Measurements from ENCODE around the gene PRPSAP2.

The PRPSAP2 gene

DNA sequence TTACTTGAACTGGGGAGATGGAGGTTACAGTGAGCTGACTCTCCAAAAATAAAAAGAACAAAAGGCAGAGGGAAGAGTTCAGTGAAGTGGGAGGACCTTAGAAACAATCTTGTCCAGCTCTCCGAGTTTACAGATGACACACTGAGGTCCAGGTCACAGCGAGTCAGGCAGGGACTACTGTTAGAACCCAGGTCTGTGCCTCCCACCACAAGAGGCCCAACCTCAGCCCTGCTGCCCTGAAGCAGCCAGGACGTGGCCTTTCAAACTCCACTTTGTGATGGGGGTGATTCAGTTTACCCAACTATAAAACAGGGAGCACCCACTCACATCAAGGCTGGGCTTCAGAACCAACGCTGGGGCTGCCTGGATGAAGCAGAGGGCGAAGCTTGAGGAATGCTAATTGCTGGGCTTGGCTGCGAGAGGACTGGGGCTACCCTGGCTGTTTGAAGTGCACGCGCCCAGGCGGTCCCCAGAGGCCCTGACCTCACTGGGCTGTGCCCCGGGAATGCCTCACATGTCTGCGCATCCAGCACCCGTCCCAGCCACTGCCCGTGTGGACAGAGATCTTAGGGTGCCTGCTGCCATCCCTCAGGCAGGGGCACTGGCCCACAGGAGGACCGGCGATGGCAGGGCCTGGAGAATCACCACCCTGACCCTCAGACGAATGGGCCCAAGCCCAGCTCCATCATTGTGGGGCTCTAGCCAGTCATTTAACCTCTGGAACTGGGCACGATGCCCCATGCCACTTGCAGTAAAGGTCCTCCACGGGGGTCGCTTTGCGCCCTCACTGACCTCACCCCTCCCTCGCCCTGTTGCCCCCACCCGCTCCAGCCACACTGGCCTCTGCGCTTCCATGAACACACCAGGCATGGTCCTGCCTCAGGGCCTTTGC, 105.4 kb downstream of the PRPSAP2 start:
- no peak for FAIRE-seq

DNA sequence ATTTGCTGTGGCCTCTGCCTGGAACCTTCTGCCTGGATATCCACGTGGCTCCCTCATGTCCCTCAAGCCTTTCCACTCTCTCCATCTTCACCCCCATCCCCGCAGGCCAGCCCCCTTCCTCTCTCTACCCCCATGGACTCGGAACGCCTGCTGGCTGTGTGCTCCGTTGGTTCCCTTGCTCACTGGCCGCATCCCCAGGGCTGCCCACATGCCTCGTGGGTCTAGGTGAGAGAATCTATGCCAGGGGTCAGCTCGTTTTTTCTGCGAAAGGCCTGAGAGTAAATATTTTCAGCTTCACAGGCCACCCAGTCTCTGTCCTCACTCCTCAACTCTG, 106.1 kb downstream of the PRPSAP2 start:
- FAIRE-seq, result no peak

GRCh38 chr17:18964550-18964949, 106.6 kb downstream of the PRPSAP2 start:
- FAIRE-seq, result no peak

DNA sequence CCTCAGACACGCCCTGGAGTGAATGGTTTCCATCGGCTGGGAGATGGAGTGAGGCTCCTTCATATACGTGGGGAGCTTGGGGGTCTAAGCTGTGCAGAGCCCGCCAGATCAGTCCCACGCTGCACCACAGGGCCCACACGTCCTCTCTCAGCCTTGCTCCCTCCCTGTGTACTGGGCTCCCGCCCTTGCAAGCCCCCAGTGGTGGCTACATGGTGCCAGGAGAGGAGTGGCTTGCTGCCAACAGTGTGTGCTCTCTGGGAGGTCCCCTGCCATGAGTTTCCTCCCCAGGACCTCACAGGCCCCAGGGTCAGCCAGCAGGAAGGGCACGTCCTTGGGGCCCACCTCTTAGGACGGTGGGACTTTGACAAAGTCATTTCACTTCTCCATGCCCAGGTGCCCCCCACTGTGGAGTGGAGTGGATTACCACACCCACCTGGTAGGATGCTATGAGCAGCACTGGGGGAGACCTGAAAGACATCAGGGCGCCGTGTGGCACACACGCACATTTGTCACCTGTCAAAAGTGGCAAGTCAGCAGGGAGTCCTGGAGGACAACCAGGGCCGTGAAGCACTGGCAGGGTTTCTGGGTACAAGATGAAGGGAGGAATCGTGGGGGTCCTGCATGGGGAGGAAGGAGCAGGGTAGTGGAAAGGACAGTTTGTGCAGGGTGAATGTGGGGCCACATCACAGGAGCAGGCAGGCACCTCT, 107.8 kb downstream of the PRPSAP2 start:
- no peak for FAIRE-seq

DNA sequence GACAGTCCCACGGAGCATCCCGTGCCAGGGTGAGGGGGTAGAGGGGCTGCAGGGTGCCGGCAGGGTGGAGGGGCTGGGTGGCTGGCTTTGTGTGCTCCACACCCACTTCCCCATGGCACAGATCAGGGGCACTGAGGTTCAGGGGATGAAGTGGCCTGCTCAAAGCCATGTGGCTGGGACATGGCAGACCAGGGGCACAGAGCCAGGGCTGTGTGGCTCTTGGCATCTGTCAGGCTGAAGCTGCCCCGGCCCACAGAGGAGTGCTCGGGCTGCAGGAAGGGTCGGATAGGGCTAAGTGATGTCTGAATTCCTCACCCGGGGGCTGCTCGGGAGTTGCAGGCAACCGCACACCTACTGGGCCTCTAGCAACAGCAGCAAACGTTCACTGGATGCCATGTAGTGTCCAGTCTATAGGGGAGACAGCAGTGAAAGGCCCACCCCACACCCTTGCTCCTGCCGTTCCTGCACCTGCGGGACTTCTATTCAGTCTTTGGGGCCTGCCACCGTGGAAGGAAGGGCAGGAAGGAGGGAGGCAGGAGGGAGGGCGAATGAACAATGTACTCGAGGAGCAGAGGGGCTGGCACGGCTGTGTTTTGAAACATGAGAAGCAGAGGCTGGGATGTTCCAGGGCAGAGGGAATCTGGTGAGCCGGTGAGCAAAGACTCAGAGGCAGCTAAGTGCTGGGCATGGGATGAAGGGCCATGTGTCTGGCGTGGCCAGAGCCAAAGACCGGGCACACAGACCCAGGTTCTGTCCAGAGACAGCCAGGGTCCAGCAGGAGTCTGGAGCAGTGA, 109.1 kb downstream of the PRPSAP2 start:
- no peak for FAIRE-seq

GRCh38 chr17:18967916-18968315, 110.0 kb downstream of the PRPSAP2 start:
- FAIRE-seq, result no peak

GRCh38 chr17:18968345-18968744, 110.4 kb downstream of the PRPSAP2 start:
- no peak for FAIRE-seq

GRCh38 chr17:18968945-18969887, 111.3 kb downstream of the PRPSAP2 start:
- no peak for FAIRE-seq

GRCh38 chr17:18970582-18971480, 112.9 kb downstream of the PRPSAP2 start:
- no peak for FAIRE-seq

DNA sequence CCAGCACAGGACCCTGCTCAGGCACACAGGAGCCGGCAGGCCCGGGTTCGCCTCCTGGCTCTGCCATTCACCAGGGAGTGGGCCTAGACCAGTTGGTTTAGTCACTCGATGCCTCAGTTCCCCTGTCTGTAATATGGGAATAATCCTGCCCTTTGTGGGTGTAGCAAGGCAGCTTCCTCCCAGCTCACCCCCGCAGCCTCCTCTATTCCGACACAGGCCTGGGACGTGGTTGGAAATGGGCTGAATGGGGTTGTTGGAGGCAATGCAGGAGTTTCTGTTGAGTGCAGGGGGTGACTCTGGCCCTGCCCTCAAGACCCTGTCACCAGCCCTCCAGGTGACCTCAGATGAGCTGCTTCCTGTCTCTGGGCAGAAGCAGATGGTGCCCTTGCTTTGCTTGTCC, 113.9 kb downstream of the PRPSAP2 start:
- FAIRE-seq, result no peak

DNA sequence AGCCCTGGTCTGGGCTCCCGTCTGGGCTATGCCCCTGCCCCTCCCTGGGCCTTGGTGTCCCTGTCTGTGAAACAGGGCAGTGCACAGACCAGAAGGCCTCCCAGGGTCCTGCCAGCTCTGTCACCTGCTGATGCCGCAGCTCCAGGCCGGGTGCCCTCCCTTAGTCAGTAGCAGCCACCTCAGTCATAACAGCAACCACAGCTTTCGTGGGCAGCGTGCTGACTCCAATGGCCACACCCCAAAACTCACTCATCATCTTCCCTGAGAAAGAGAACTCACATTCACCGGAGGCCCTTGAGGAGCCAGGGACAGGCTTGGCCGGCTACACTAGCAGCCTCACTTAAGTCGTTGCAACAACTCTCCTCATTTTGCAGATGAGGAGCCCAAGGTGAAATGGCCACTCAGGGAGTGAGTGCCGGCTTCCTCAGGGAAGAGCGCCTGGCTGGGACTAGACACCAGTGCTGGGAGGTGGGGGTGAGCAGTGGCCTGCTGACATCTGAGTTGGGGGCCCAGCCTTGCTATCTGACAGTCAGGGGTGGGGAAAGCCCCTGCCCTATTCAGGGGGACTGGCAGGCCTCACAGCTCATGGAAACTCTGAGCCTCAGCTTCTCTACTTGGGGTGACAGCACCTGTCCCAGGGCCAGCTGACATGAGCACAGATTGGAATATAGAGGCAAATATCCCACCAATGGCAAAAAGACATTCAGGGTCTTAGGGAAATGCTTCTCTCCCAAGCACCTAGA, 116.6 kb downstream of the PRPSAP2 start:
- no peak for FAIRE-seq

DNA sequence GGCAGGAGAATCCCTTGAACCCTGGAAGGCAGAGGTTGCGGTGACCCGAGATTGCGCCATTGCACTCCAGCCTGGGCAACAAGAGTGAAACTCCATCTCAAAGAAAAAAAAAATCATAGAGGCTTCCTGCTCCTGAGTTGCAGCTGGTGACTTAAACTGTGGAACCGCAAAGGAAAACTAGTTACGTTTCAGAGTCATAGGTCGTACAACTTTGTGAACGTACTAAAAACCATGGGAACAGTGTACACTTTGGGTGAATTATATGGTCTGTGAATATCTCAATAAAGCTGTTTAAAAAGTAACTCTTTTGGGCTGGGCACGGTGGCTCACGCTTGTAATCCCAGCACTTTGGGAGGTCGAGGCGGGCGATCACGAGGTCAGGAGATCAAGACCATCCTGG, 117.7 kb downstream of the PRPSAP2 start:
- FAIRE-seq, result no peak

DNA sequence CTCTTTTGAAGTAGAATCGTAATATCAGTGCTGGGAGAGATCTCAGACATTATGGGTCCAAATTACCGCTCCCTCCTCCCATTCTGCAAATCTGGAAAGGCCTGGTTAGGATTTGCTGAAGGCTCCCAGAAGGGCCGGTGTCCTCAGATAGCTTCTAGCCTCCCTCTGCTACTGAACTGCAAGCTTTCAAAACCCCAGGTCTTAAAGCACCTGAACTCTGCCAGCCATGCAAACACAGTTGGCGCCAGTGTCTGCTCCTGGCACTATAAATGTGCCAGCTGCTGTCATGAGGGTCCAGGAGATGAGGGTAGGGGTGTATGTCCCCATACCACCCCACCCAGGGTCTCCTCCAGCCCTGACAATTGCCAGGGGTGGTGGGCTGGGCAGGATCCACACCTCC, 118.3 kb downstream of the PRPSAP2 start:
- FAIRE-seq, result no peak

DNA sequence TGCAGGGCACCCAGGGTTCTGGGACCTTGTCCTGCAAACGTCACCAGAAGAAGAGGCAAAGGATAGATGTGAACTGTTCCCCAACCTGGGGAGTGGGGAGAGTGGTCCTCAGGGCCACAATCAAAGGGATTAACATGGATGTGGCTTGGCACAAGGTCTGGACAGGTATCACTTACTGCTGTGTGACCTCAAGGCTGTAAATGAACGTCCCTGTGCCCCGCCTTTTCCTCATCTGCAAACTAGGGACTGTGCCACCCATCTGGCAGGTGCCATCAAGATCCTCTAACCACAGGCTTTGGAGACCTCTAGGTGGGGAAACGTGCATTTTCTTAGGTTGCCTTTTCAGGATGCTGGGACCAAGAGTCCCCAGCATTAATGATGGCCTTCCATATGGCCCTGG, 119.1 kb downstream of the PRPSAP2 start:
- FAIRE-seq, result no peak

- FAIRE-seq, result no peak
Observed at GRCh38 chr17:18977646-18978045, 119.7 kb downstream of the PRPSAP2 start.

GRCh38 chr17:18978050-18978449, 120.1 kb downstream of the PRPSAP2 start:
- no peak for FAIRE-seq

DNA sequence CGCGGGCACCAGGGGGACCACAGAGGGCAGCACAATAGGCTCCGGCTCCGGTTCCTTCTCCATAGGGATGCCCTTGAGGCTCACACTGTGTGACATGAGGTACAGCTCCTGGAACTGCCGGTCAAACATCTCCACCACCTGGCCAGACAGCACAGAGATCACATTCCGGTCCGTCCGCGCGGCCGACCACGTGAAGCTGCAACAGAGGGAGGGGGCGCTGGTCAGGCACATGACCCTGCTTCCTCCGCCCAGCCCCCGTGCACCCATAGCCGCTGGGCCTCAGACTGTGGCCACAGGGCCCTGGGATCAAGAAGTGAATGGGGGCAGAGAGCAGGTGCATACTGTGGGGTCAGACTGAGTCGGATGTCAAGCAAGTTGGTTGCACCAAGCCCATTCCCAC, 120.7 kb downstream of the PRPSAP2 start:
- no peak for FAIRE-seq
